Smooth muscle cell (in vitro differentiated cells): Measurements from ENCODE around the gene DOK5. TPM values are rescaled to one million over a fixed set of nuclear protein-coding genes. Genes with fewer than 3 reads are reported as not detected.

Experiments
- DNase-seq: peaks from one replicate; lab custom pipeline; 2025; ENCODE audit not compliant: unreplicated experiment; lab: John Stamatoyannopoulos, UW
- H2AFZ ChIP-seq: fragments of 200-600 bp; sonication (generic); 2 replicates; pipeline ENCODE4 v1.6.0; 2016; ENCODE audit warnings: antibody characterized with exemption, low read depth, mild to moderate bottlenecking
- H3F3A ChIP-seq: fragments of 200-600 bp; sonication (generic); 2 replicates; pipeline ENCODE4 v1.6.0; 2017; ENCODE audit warnings: antibody characterized with exemption, low read depth
- H3K27ac ChIP-seq: fragments of 200-600 bp; sonication (generic); 2 replicates; pipeline ENCODE4 v1.5.1; 2016; ENCODE audit warnings: low read depth, mild to moderate bottlenecking
- H3K27me3 ChIP-seq: fragments of 200-600 bp; sonication (generic); 2 replicates; pipeline ENCODE4 v1.6.1; 2016; ENCODE audit warnings: low read depth, mild to moderate bottlenecking
- H3K36me3 ChIP-seq: fragments of 200-600 bp; sonication (generic); 2 replicates; pipeline ENCODE4 v1.5.1; 2016; ENCODE audit warnings: low read depth
- H3K4me1 ChIP-seq: fragments of 200-600 bp; sonication (generic); 2 replicates; pipeline ENCODE4 v1.5.1; 2016; ENCODE audit warnings: low read depth
- H3K4me2 ChIP-seq: fragments of 200-600 bp; sonication (generic); 2 replicates; pipeline ENCODE4 v1.6.0; 2016; ENCODE audit warnings: mild to moderate bottlenecking
- H3K4me3 ChIP-seq: fragments of 200-600 bp; sonication (generic); 2 replicates; pipeline ENCODE4 v1.5.1; 2016; ENCODE audit warnings: mild to moderate bottlenecking
- H3K79me2 ChIP-seq: fragments of 200-600 bp; sonication (generic); 2 replicates; pipeline ENCODE4 v1.6.0; 2016; ENCODE audit warnings: low read depth, mild to moderate bottlenecking
- H3K9ac ChIP-seq: fragments of 200-600 bp; sonication (generic); 2 replicates; pipeline ENCODE4 v1.6.0; 2016; ENCODE audit warnings: low read depth
- H3K9me3 ChIP-seq: fragments of 200-600 bp; sonication (generic); replicated peaks from 2 replicates; pipeline ENCODE4 v1.5.1; 2016; ENCODE audit warnings: low read depth
- H4K20me1 ChIP-seq: fragments of 200-600 bp; sonication (generic); 2 replicates; pipeline ENCODE4 v1.6.0; 2016; ENCODE audit warnings: low read depth
- WGBS: methylation state at CpG from one replicate; pipeline ENCODE4 v1.1.7; 2016; ENCODE audit warnings: low lambda C conversion rate; 5-methylcytosine and 5-hydroxymethylcytosine counted together
- polyA plus RNA-seq: library from polyadenylated mRNA; unstranded; fragments of >200 nt; fragmentation: Nextera tagmentation; extraction: Ambion mirVana; gene quantifications from 2 replicates; pipeline ENCODE4 v1.2.1, GENCODE V29; 2016
- total RNA-seq: library from RNA; depleted of rRNA; stranded (reverse); fragments of >200 nt; gene quantifications from 2 replicates; pipeline ENCODE4 v1.2.3, GENCODE V29; 2014
- TF ChIP-seq, protein P1 (sequence below): fragments of 200-600 bp; sonication (generic); IDR thresholded peaks from 2 replicates; pipeline ENCODE4 v1.5.1; 2017; ENCODE audit warnings: borderline replicate concordance, mild to moderate bottlenecking, antibody characterized with exemption; ENCODE audit not compliant: insufficient read depth, poor library complexity, severe bottlenecking

Gene DOK5
- total and polyA plus RNA-seq, 2 experiments from 2014 or later: 7.7 to 10.4 TPM

DNA sequence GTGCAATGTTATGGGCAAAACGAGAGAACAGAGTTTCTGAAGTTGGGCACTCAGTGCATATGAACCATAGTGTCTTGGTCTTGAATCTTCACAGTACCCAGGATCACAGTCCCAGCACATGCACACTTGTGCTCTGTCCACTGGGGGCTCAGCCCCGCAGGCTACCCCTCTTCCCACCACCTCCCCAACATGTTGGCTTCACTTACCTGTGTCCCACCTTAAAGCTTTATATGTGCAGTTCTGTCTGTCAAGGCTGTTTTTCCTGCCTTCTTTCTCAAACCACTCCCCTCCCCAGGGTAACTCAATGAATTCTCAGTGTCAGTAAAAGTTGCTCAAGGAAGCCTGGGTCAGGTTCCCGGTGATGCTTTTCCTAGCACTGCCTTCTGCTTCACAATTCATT is 129.9 kb downstream of the DOK5 start:
- H3K27ac ChIP-seq: no peak overlapping the region
- 70% methylated on average over 3 of the region's 3 CpGs for WGBS
- H3K9ac ChIP-seq: no peak overlapping the region
- TF ChIP-seq, protein P1, sequence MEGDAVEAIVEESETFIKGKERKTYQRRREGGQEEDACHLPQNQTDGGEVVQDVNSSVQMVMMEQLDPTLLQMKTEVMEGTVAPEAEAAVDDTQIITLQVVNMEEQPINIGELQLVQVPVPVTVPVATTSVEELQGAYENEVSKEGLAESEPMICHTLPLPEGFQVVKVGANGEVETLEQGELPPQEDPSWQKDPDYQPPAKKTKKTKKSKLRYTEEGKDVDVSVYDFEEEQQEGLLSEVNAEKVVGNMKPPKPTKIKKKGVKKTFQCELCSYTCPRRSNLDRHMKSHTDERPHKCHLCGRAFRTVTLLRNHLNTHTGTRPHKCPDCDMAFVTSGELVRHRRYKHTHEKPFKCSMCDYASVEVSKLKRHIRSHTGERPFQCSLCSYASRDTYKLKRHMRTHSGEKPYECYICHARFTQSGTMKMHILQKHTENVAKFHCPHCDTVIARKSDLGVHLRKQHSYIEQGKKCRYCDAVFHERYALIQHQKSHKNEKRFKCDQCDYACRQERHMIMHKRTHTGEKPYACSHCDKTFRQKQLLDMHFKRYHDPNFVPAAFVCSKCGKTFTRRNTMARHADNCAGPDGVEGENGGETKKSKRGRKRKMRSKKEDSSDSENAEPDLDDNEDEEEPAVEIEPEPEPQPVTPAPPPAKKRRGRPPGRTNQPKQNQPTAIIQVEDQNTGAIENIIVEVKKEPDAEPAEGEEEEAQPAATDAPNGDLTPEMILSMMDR: no peak
- H3K79me2 ChIP-seq: no peaks in the 10 kb centered on the region
- no peak overlapping the region for H3K4me3 ChIP-seq
- no peaks in the 10 kb centered on the region for H3K4me1 ChIP-seq
- H4K20me1 ChIP-seq: no peaks in the 10 kb centered on the region
- H2AFZ ChIP-seq: no peak overlapping the region
- no peaks in the 10 kb centered on the region for H3F3A ChIP-seq
- no peak overlapping the region for H3K4me2 ChIP-seq
- DNase-seq: no peak
- no peaks in the 10 kb centered on the region for H3K36me3 ChIP-seq
- no peaks in the 10 kb centered on the region for H3K9me3 ChIP-seq
- no peaks in the 10 kb centered on the region for H3K27me3 ChIP-seq

DNA sequence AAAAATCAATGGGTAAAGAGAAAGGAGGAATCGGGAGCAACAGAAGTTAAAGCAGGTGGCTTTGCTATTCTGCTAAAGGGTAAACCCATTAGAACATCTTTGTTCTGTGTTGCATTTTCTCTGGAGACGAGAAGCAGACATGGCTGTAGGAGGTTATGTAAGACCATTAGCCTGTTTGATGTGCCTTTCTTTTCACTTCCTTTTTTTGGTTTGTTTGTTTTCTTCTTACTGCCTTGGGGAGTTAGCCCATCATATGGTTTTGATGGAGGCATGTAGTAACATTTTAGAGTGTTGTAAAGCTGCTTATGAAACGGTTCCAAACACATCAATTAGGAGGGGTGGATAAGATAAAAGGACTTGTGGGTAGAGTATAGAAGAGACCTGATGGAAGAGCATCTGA is 131.0 kb downstream of the DOK5 start:
- no peaks in the 10 kb centered on the region for H3K9me3 ChIP-seq
- H3F3A ChIP-seq: no peaks in the 10 kb centered on the region
- WGBS: 56% methylated on average over 3 of the region's 3 CpGs
- DNase-seq: no peak
- H3K4me3 ChIP-seq: no peak overlapping the region
- no peak overlapping the region for H2AFZ ChIP-seq
- no peaks in the 10 kb centered on the region for H3K79me2 ChIP-seq
- TF ChIP-seq, protein P1: no peak
- H3K27me3 ChIP-seq: no peaks in the 10 kb centered on the region
- no peak overlapping the region for H3K9ac ChIP-seq
- H4K20me1 ChIP-seq: no peaks in the 10 kb centered on the region
- H3K27ac ChIP-seq: no peak overlapping the region
- no peaks in the 10 kb centered on the region for H3K4me1 ChIP-seq
- no peak overlapping the region for H3K4me2 ChIP-seq
- no peaks in the 10 kb centered on the region for H3K36me3 ChIP-seq

DNA sequence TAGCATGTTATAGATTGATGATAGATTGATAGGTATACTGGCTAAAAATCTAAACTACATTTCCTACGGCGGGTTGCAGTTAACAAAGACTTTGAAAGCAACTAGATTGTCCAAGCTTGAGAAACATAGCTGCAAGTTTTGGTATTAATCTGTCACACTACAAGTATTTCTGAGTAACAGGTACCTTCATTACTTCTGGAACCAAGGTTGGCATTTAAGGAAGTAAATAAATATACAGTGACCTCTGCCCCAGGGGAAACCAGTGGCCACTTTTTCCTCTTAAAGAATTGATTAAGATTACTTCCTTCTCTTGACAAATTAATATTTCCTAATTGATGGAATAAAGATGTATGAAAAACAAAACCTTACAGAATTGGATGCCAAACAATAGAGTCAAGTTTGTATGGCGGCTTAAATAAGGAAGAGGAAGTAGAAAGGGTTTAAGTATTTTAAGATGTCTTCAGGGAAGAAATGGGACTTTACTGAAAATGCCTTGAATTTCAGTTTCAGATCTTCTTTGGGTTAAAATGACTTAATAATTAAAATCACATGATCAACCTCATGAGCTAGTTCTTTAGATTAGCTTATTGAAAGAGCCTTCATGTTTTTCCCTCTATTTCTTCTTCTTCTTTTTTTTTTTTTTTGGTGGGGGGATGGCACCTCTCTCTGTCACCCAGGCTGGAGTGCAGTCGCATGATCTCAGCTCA is 132.8 kb downstream of the DOK5 start:
- H3K4me2 ChIP-seq: no peak overlapping the region
- H2AFZ ChIP-seq: no peak overlapping the region
- no peaks in the 10 kb centered on the region for H3F3A ChIP-seq
- H3K9ac ChIP-seq: no peak overlapping the region
- H3K4me3 ChIP-seq: no peak overlapping the region
- H3K9me3 ChIP-seq: no peaks in the 10 kb centered on the region
- H3K36me3 ChIP-seq: no peaks in the 10 kb centered on the region
- H3K4me1 ChIP-seq: no peaks in the 10 kb centered on the region
- H4K20me1 ChIP-seq: no peaks in the 10 kb centered on the region
- no peaks in the 10 kb centered on the region for H3K79me2 ChIP-seq
- over 99% methylated on average over 4 of the region's 4 CpGs for WGBS
- no peak overlapping the region for H3K27ac ChIP-seq
- H3K27me3 ChIP-seq: no peaks in the 10 kb centered on the region
- TF ChIP-seq, protein P1: no peak
- no peak for DNase-seq

DNA sequence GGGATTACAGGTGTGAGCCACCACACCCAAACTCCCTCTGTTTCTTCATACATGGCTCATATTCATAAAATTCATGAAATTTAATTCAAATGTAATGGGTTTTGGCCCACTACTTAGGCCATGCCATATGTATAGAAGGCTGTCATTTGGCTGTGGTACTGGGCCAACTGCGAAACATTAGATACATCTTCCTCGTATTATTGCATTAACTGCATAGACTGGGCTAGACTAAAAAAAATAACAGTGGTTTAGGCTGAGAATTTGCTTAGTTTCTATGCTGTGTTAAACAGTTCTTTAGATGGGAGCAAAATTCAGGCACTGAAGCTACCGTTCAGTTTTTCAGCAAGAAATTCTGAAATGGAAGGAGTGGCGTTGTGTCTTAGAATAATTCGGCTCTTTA is 133.6 kb downstream of the DOK5 start:
- H3K27ac ChIP-seq: no peak overlapping the region
- H3K4me3 ChIP-seq: no peak overlapping the region

More for the DNA sequence above, 133.6 kb downstream of the DOK5 start:
- 97% methylated on average over 5 of the region's 5 CpGs for WGBS
- H4K20me1 ChIP-seq: no peaks in the 10 kb centered on the region
- no peaks in the 10 kb centered on the region for H3K36me3 ChIP-seq
- TF ChIP-seq, protein P1: no peak
- H3K9me3 ChIP-seq: no peaks in the 10 kb centered on the region
- H3K27me3 ChIP-seq: no peaks in the 10 kb centered on the region
- no peak overlapping the region for H3K9ac ChIP-seq
- H2AFZ ChIP-seq: no peak overlapping the region
- no peak overlapping the region for H3K4me2 ChIP-seq
- H3K79me2 ChIP-seq: no peaks in the 10 kb centered on the region
- H3K4me1 ChIP-seq: no peaks in the 10 kb centered on the region
- no peak for DNase-seq
- H3F3A ChIP-seq: no peaks in the 10 kb centered on the region
